Tibial nerve (tissue), 4 donors: Measurements from ENCODE around the gene KLHL26. TPM values are rescaled to one million over a fixed set of nuclear protein-coding genes. Genes with fewer than 3 reads are reported as not detected.

ENCODE experiments used
- DNase-seq, 2 donors: peaks; one replicate each; pipeline ENCODE4 v3.0.0-alpha.2; 2019; ENCODE audit warnings: low spot score in 2 of 2
- H3K27ac ChIP-seq, 4 donors: fragments of 200-600 bp; sonication (generic) in 3 of 4; one replicate each; pipeline ENCODE4 v1.5.1; 2017 to 2019; ENCODE audit warnings: mild to moderate bottlenecking in 1 of 4
- H3K27me3 ChIP-seq, 2 donors: fragments of 200-600 bp; sonication (generic) in 1 of 2; one replicate each; pipeline versions ENCODE4 v1.5.1 to v1.6.0; 2017 to 2019
- H3K36me3 ChIP-seq, 3 donors: fragments of 200-600 bp; sonication (generic); one replicate each; pipeline ENCODE4 v1.5.1; 2018 to 2019
- H3K4me1 ChIP-seq, 4 donors: fragments of 200-600 bp; sonication (generic) in 3 of 4; one replicate each; pipeline ENCODE4 v1.5.1; 2017 to 2019
- H3K4me3 ChIP-seq, 4 donors: fragments of 200-600 bp; sonication (generic) in 3 of 4; one replicate each; pipeline ENCODE4 v1.5.1; 2017 to 2019; ENCODE audit warnings: mild to moderate bottlenecking in 1 of 4, moderate library complexity in 1 of 4
- H3K9me3 ChIP-seq, 4 donors: fragments of 200-600 bp; sonication (generic) in 3 of 4; one replicate each; pipeline ENCODE4 v1.5.1; 2017 to 2019
- CTCF ChIP-seq, 5 experiments: fragments of 200-600 bp in 3 of 5; fragments of 450-650 bp in 2 of 5; sonication (generic) in 3 of 5; IDR thresholded peaks; one replicate each; pipeline ENCODE4 v1.5.1; 2016 to 2019; ENCODE audit warnings: antibody characterized with exemption in 5 of 5, mild to moderate bottlenecking in 3 of 5, moderate library complexity in 2 of 5
- EP300 ChIP-seq, 2 donors: sonication (generic); formaldehyde crosslinking; IDR thresholded peaks; one replicate each; pipeline ENCODE4 v1.6.1; 2017; ENCODE audit warnings: antibody characterized with exemption in 2 of 2, mild to moderate bottlenecking in 1 of 2
- POLR2A ChIP-seq, 2 donors: fragments of 450-650 bp; IDR thresholded peaks; one replicate each; pipeline ENCODE4 v1.6.1; 2017; ENCODE audit warnings: antibody characterized with exemption in 2 of 2, mild to moderate bottlenecking in 2 of 2, moderate library complexity in 2 of 2
- WGBS, 2 donors: methylation state at CpG; one replicate each; pipeline ENCODE4 v1.1.5; 2018; 5-methylcytosine and 5-hydroxymethylcytosine counted together
- total RNA-seq, 4 donors: library from RNA; depleted of rRNA; stranded (reverse); fragments of >200 nt; gene quantifications; one replicate each; pipeline ENCODE4 v1.1.0, GENCODE V29; 2016

KLHL26 gene
- total RNA-seq, 4 donors from 2014 or later, result 12.9 to 38.4 (median 15.1) TPM

GRCh38 chr19:18687740-18688465 lies 51.1 kb downstream of the KLHL26 start:
- TF ChIP-seq EP300 (IDR thresholded peaks at IDR 0.05) (no peak), POLR2A (IDR thresholded peaks at IDR 0.05) (no peak), CTCF (IDR thresholded peaks at IDR 0.05) (no peak)
- no peaks in the 10 kb centered on the region for H3K36me3 ChIP-seq
- DNase-seq, result no peak
- 89 to 95% methylated on average over 14 to 16 of the region's 16 CpGs for WGBS, 2 donors
- H3K4me3 ChIP-seq, result no peak overlapping the region
- no peaks in the 10 kb centered on the region for H3K9me3 ChIP-seq
- no peak overlapping the region for H3K27ac ChIP-seq
- no peaks in the 10 kb centered on the region for H3K27me3 ChIP-seq
- H3K4me1 ChIP-seq, result peaks cover 0 to 30% (median 9%) of the 10 kb centered on the region in 4 donors

- TF ChIP-seq EP300 (IDR thresholded peaks at IDR 0.05), result no peak
- WGBS, 2 donors, result 92 to 93% methylated on average over 12 of the region's 12 CpGs
- Histone ChIP-seq H3K27ac (no peak overlapping the region), H3K4me3 (no peak overlapping the region), H3K9me3 (no peaks in the 10 kb centered on the region), H3K36me3 (no peaks in the 10 kb centered on the region), H3K27me3 (no peaks in the 10 kb centered on the region), H3K4me1 (peaks cover 0 to 19% (median 5%) of the 10 kb centered on the region in 4 donors)
- no peak for DNase-seq
These were observed 59.2 kb downstream of the KLHL26 start for GRCh38 chr19:18696023-18696422.

- no peaks in the 10 kb centered on the region for H3K9me3 ChIP-seq
- WGBS, 2 donors, result 76 to 85% methylated on average over 2 to 3 of the region's 3 CpGs
- no peak for DNase-seq
- no peak overlapping the region for H3K27ac ChIP-seq
- no peaks in the 10 kb centered on the region for H3K27me3 ChIP-seq
- H3K4me1 ChIP-seq, result peaks cover 0 to 25% (median 8%) of the 10 kb centered on the region in 4 donors
- H3K4me3 ChIP-seq, result no peak overlapping the region
- H3K36me3 ChIP-seq, result no peaks in the 10 kb centered on the region
- no peak for TF ChIP-seq POLR2A (IDR thresholded peaks at IDR 0.05)
- no peak for TF ChIP-seq EP300 (IDR thresholded peaks at IDR 0.05)
- no peak for TF ChIP-seq CTCF (IDR thresholded peaks at IDR 0.05)
These were observed 60.9 kb downstream of the KLHL26 start for GRCh38 chr19:18697680-18698079.

GRCh38 chr19:18698321-18699167 lies 61.7 kb downstream of the KLHL26 start:
- Histone ChIP-seq H3K27ac (no peak overlapping the region), H3K4me1 (peaks cover 0 to 25% (median 8%) of the 10 kb centered on the region in 4 donors), H3K4me3 (no peak overlapping the region), H3K27me3 (no peaks in the 10 kb centered on the region), H3K9me3 (no peaks in the 10 kb centered on the region), H3K36me3 (no peaks in the 10 kb centered on the region)
- no peak for DNase-seq
- TF ChIP-seq POLR2A (IDR thresholded peaks at IDR 0.05) (no peak), CTCF (IDR thresholded peaks at IDR 0.05) (no peak), EP300 (IDR thresholded peaks at IDR 0.05) (no peak)
- WGBS, 2 donors, result 91 to 97% methylated on average over 14 to 18 of the region's 18 CpGs

- Histone ChIP-seq H3K27ac (peak overlapping the region in 3 of 4 donors; percentile 6 to 75 (median 64)), H3K27me3 (no peaks in the 10 kb centered on the region), H3K36me3 (no peaks in the 10 kb centered on the region), H3K4me3 (no peak overlapping the region), H3K4me1 (peaks cover 0 to 25% (median 8%) of the 10 kb centered on the region in 4 donors), H3K9me3 (no peaks in the 10 kb centered on the region)
- WGBS, 2 donors, result 78 to 81% methylated on average over 9 to 14 of the region's 14 CpGs
- TF ChIP-seq EP300 (IDR thresholded peaks at IDR 0.05) (no peak), CTCF (IDR thresholded peaks at IDR 0.05) (no peak), POLR2A (IDR thresholded peaks at IDR 0.05) (no peak)
- no peak for DNase-seq
These were observed 62.7 kb downstream of the KLHL26 start for GRCh38 chr19:18699403-18700054.
